ENCODE data around the gene CIDEB. TPM values are rescaled to one million over a fixed set of nuclear protein-coding genes. Genes with fewer than 3 reads are reported as not detected.
A peak's percentile ranks its signal among the peaks of the same experiment; 100 is the strongest.

The CIDEB gene
- total and polyA plus RNA-seq, 2 of the 13 experiments (the other 11 are each of a cell fraction or from before 2014, with no cell fraction given), result 35.8 to 110 TPM

DNA sequence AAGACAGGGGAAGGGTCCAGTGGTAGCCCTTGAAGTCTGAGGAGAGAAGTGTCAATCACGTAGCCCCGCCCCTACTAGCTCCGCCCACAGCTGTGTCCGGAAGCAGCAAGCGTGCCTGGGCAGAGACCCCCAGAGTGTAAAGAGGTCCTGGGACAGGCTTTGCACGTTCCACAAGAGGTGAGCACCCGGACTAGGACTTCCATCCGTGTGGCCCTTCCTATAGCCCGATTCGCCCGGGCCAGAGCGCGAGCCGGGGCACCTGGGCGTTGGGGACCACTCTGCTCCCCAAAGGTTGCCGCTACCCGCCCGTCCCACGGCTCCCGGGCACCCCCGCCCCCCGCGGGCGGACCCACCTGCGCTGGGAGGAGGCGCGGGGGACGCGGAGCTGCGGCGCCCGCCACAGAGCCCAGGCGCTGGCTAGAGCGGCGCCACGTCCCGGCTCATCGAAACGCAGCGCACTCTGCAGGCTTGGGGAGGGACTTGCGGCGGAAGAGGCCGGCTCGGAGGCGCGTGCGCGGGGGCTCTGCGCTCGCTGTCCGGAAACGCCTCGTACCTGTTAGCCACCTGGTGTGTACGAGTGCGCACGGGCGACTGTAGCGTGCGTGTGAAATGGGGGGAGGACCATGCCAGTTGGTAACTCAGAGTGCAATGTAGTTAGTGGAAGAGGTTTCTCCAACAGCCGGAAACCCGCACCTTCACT, 36.5 kb downstream of the CIDEB start, which contains the start of gene RABGGTA (continued):
- TF ChIP-seq CBX5 (CRISPR knock-in tag; IDR thresholded peaks at IDR 0.05; ENCODE audit: borderline replicate concordance) (peak; percentile 85), ZNF781 (CRISPR knock-in tag; IDR thresholded peaks at IDR 0.05; ENCODE audit: borderline replicate concordance, not compliant biosample characterization) (peak; percentile 98), ZNF816 (CRISPR knock-in tag; IDR thresholded peaks at IDR 0.05; ENCODE audit: borderline replicate concordance) (peak; percentile 7; the same call in 1 of the 2 replicates), ZNF614 (CRISPR knock-in tag; IDR thresholded peaks at IDR 0.05; ENCODE audit: borderline replicate concordance) (peak; percentile 100), JARID2 (CRISPR knock-in tag; IDR thresholded peaks at IDR 0.05; ENCODE audit: insufficient replicate concordance) (no peak), RFXANK (CRISPR knock-in tag; IDR thresholded peaks at IDR 0.05) (peak; percentile 95), HNF4G (IDR thresholded peaks at IDR 0.05; ENCODE audit: borderline replicate concordance, low read depth, low read length) (peak; percentile 40; the same call in 1 of the 2 replicates), HNF4G (CRISPR knock-in tag; IDR thresholded peaks at IDR 0.05; ENCODE audit: borderline replicate concordance, low read depth) (peak; percentile 89; the same call in 1 of the 2 replicates), TP53 (CRISPR knock-in tag; conservative IDR thresholded peaks at IDR 0.05) (peak; percentile 95), CENPX (CRISPR knock-in tag; IDR thresholded peaks at IDR 0.05) (no peak), CCAR2 (optimal IDR thresholded peaks at IDR 0.05; ENCODE audit: low read depth, low read length) (peak; percentile 93), ZNF674 (CRISPR knock-in tag; IDR thresholded peaks at IDR 0.05; ENCODE audit: low read depth) (peak; percentile 99), ZNF709 (CRISPR knock-in tag; IDR thresholded peaks at IDR 0.05) (peak; percentile 99)
- TF ChIP-seq, protein P1, sequence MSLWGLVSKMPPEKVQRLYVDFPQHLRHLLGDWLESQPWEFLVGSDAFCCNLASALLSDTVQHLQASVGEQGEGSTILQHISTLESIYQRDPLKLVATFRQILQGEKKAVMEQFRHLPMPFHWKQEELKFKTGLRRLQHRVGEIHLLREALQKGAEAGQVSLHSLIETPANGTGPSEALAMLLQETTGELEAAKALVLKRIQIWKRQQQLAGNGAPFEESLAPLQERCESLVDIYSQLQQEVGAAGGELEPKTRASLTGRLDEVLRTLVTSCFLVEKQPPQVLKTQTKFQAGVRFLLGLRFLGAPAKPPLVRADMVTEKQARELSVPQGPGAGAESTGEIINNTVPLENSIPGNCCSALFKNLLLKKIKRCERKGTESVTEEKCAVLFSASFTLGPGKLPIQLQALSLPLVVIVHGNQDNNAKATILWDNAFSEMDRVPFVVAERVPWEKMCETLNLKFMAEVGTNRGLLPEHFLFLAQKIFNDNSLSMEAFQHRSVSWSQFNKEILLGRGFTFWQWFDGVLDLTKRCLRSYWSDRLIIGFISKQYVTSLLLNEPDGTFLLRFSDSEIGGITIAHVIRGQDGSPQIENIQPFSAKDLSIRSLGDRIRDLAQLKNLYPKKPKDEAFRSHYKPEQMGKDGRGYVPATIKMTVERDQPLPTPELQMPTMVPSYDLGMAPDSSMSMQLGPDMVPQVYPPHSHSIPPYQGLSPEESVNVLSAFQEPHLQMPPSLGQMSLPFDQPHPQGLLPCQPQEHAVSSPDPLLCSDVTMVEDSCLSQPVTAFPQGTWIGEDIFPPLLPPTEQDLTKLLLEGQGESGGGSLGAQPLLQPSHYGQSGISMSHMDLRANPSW (CRISPR knock-in tag; IDR thresholded peaks at IDR 0.05; ENCODE audit: borderline replicate concordance), result peak; percentile 85; the same call in 1 of the 2 replicates
- TF ChIP-seq, protein P2, sequence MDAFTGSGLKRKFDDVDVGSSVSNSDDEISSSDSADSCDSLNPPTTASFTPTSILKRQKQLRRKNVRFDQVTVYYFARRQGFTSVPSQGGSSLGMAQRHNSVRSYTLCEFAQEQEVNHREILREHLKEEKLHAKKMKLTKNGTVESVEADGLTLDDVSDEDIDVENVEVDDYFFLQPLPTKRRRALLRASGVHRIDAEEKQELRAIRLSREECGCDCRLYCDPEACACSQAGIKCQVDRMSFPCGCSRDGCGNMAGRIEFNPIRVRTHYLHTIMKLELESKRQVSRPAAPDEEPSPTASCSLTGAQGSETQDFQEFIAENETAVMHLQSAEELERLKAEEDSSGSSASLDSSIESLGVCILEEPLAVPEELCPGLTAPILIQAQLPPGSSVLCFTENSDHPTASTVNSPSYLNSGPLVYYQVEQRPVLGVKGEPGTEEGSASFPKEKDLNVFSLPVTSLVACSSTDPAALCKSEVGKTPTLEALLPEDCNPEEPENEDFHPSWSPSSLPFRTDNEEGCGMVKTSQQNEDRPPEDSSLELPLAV (CRISPR knock-in tag; conservative IDR thresholded peaks at IDR 0.05; ENCODE audit: low read depth), result peak; percentile 94; the same call in 1 of the 2 replicates
- TF ChIP-seq, protein P3, sequence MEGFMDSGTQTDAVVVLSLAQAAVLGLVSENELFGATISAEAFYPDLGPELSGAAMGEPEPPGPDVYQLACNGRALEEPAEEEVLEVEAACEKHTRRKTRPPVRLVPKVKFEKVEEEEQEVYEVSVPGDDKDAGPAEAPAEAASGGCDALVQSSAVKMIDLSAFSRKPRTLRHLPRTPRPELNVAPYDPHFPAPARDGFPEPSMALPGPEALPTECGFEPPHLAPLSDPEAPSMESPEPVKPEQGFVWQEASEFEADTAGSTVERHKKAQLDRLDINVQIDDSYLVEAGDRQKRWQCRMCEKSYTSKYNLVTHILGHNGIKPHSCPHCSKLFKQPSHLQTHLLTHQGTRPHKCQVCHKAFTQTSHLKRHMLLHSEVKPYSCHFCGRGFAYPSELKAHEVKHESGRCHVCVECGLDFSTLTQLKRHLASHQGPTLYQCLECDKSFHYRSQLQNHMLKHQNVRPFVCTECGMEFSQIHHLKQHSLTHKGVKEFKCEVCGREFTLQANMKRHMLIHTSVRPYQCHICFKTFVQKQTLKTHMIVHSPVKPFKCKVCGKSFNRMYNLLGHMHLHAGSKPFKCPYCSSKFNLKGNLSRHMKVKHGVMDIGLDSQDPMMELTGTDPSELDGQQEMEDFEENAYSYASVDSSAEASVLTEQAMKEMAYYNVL (CRISPR knock-in tag; IDR thresholded peaks at IDR 0.05; ENCODE audit: borderline replicate concordance), result peak; percentile 97
- TF ChIP-seq, protein P4, sequence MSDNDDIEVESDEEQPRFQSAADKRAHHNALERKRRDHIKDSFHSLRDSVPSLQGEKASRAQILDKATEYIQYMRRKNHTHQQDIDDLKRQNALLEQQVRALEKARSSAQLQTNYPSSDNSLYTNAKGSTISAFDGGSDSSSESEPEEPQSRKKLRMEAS (IDR thresholded peaks at IDR 0.05), result no peak

Measured in HepG2 (cell line).